ENCODE results near the gene RCBTB2.

The RCBTB2 gene

DNA sequence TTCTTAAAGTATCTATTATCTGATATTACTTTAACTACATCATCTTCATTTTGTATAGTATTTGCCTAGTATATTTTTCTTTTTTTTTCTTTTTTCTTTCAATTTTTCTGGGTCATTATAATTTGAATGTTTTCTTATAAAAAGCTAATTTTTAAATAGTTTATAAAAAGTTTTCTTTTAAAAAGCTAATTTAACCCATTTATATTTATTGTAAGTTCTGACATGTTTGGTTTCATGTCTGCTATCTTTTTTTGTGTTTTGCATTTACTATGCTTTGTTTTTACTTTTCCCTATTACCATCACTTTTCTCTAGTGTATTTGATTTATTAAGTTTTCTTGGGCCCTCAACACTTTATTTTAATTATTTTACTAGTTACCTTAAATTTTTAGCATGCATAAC is 22.6 kb upstream of the RCBTB2 start:
- no peak for ATAC-seq
- no peak for TF ChIP-seq ZNF70 (CRISPR knock-in tag; IDR thresholded peaks at IDR 0.05)
- no peak for TF ChIP-seq TOX (CRISPR knock-in tag; IDR thresholded peaks at IDR 0.05; ENCODE audit: borderline replicate concordance)
- TF ChIP-seq, protein P1, sequence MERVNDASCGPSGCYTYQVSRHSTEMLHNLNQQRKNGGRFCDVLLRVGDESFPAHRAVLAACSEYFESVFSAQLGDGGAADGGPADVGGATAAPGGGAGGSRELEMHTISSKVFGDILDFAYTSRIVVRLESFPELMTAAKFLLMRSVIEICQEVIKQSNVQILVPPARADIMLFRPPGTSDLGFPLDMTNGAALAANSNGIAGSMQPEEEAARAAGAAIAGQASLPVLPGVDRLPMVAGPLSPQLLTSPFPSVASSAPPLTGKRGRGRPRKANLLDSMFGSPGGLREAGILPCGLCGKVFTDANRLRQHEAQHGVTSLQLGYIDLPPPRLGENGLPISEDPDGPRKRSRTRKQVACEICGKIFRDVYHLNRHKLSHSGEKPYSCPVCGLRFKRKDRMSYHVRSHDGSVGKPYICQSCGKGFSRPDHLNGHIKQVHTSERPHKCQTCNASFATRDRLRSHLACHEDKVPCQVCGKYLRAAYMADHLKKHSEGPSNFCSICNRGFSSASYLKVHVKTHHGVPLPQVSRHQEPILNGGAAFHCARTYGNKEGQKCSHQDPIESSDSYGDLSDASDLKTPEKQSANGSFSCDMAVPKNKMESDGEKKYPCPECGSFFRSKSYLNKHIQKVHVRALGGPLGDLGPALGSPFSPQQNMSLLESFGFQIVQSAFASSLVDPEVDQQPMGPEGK (CRISPR knock-in tag; IDR thresholded peaks at IDR 0.05; ENCODE audit: borderline replicate concordance), result no peak
- TF ChIP-seq RARB (CRISPR knock-in tag; IDR thresholded peaks at IDR 0.05), result no peak
- no peak for TF ChIP-seq BACH2 (CRISPR knock-in tag; IDR thresholded peaks at IDR 0.05; ENCODE audit: borderline replicate concordance)
- TF ChIP-seq ARNTL (CRISPR knock-in tag; IDR thresholded peaks at IDR 0.05; ENCODE audit: borderline replicate concordance, low read depth), result no peak
- no peak for TF ChIP-seq SNAI2 (CRISPR knock-in tag; IDR thresholded peaks at IDR 0.05)
- TF ChIP-seq, protein P2, sequence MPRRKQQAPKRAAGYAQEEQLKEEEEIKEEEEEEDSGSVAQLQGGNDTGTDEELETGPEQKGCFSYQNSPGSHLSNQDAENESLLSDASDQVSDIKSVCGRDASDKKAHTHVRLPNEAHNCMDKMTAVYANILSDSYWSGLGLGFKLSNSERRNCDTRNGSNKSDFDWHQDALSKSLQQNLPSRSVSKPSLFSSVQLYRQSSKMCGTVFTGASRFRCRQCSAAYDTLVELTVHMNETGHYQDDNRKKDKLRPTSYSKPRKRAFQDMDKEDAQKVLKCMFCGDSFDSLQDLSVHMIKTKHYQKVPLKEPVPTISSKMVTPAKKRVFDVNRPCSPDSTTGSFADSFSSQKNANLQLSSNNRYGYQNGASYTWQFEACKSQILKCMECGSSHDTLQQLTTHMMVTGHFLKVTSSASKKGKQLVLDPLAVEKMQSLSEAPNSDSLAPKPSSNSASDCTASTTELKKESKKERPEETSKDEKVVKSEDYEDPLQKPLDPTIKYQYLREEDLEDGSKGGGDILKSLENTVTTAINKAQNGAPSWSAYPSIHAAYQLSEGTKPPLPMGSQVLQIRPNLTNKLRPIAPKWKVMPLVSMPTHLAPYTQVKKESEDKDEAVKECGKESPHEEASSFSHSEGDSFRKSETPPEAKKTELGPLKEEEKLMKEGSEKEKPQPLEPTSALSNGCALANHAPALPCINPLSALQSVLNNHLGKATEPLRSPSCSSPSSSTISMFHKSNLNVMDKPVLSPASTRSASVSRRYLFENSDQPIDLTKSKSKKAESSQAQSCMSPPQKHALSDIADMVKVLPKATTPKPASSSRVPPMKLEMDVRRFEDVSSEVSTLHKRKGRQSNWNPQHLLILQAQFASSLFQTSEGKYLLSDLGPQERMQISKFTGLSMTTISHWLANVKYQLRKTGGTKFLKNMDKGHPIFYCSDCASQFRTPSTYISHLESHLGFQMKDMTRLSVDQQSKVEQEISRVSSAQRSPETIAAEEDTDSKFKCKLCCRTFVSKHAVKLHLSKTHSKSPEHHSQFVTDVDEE (CRISPR knock-in tag; IDR thresholded peaks at IDR 0.05), result no peak
- TF ChIP-seq, protein P3, sequence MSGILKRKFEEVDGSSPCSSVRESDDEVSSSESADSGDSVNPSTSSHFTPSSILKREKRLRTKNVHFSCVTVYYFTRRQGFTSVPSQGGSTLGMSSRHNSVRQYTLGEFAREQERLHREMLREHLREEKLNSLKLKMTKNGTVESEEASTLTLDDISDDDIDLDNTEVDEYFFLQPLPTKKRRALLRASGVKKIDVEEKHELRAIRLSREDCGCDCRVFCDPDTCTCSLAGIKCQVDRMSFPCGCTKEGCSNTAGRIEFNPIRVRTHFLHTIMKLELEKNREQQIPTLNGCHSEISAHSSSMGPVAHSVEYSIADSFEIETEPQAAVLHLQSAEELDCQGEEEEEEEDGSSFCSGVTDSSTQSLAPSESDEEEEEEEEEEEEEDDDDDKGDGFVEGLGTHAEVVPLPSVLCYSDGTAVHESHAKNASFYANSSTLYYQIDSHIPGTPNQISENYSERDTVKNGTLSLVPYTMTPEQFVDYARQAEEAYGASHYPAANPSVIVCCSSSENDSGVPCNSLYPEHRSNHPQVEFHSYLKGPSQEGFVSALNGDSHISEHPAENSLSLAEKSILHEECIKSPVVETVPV (CRISPR knock-in tag; IDR thresholded peaks at IDR 0.05), result no peak
- TF ChIP-seq ZC3H10 (CRISPR knock-in tag; IDR thresholded peaks at IDR 0.05), result no peak
- TF ChIP-seq ESRRG (CRISPR knock-in tag; IDR thresholded peaks at IDR 0.05), result no peak
- TF ChIP-seq, protein P4, sequence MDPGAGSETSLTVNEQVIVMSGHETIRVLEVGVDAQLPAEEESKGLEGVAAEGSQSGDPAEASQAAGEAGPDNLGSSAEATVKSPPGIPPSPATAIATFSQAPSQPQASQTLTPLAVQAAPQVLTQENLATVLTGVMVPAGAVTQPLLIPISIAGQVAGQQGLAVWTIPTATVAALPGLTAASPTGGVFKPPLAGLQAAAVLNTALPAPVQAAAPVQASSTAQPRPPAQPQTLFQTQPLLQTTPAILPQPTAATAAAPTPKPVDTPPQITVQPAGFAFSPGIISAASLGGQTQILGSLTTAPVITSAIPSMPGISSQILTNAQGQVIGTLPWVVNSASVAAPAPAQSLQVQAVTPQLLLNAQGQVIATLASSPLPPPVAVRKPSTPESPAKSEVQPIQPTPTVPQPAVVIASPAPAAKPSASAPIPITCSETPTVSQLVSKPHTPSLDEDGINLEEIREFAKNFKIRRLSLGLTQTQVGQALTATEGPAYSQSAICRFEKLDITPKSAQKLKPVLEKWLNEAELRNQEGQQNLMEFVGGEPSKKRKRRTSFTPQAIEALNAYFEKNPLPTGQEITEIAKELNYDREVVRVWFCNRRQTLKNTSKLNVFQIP (CRISPR knock-in tag; IDR thresholded peaks at IDR 0.05; ENCODE audit: borderline replicate concordance, low read depth), result no peak
- TF ChIP-seq CSDC2 (CRISPR knock-in tag; IDR thresholded peaks at IDR 0.05), result no peak
- no peak for TF ChIP-seq TCF4 (CRISPR knock-in tag; IDR thresholded peaks at IDR 0.05; ENCODE audit: borderline replicate concordance)
- no peak for TF ChIP-seq ZNF565 (CRISPR knock-in tag; conservative IDR thresholded peaks at IDR 0.05; ENCODE audit: low read depth)
- no peak for TF ChIP-seq ZNF8 (CRISPR knock-in tag; IDR thresholded peaks at IDR 0.05)
- TF ChIP-seq PPARA (CRISPR knock-in tag; IDR thresholded peaks at IDR 0.05; ENCODE audit: borderline replicate concordance), result no peak
- TF ChIP-seq ZFP30 (CRISPR knock-in tag; IDR thresholded peaks at IDR 0.05), result no peak
- no peak for TF ChIP-seq ZFP3 (CRISPR knock-in tag; IDR thresholded peaks at IDR 0.05)
- TF ChIP-seq OSR1 (CRISPR knock-in tag; IDR thresholded peaks at IDR 0.05), result no peak

DNA sequence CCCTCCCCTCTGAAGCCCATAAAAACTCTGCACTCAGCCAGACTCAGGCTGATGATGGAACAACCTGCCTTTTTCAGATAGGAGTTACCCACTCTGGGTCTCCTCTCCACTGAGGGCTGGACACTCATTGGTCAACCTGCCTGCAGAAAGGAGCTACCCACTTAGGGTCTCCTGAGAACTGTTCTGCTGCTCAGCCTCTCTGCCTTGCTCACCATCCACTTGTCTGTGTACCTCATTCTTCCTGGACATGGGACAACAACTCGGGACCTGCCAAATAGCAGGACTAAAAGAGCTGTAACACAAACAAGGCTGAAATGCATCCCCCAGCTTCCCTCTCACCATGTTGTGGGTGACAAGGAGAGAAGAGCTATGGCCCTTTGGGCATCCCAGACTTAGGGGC is 18.4 kb upstream of the RCBTB2 start:
- TF ChIP-seq, protein P1 (CRISPR knock-in tag; IDR thresholded peaks at IDR 0.05; ENCODE audit: borderline replicate concordance), result no peak
- TF ChIP-seq ZNF565 (CRISPR knock-in tag; conservative IDR thresholded peaks at IDR 0.05; ENCODE audit: low read depth) (no peak), SNAI2 (CRISPR knock-in tag; IDR thresholded peaks at IDR 0.05) (no peak), ZC3H10 (CRISPR knock-in tag; IDR thresholded peaks at IDR 0.05) (no peak), GLIS3 (CRISPR knock-in tag; IDR thresholded peaks at IDR 0.05) (no peak), ZNF8 (CRISPR knock-in tag; IDR thresholded peaks at IDR 0.05) (no peak)
- TF ChIP-seq, protein P4 (CRISPR knock-in tag; IDR thresholded peaks at IDR 0.05; ENCODE audit: borderline replicate concordance, low read depth), result no peak
- TF ChIP-seq, protein P2 (CRISPR knock-in tag; IDR thresholded peaks at IDR 0.05), result no peak
- no peak for ATAC-seq

Measured in SK-N-SH treated with all-trans-retinoic acid at 6 μM for 48 hours (cell line).